ENCODE measurements around the gene TMEM144. TPM values are rescaled to one million over a fixed set of nuclear protein-coding genes. Genes with fewer than 3 reads are reported as not detected.
"Not testable (repeated sequence)": the region's sequence is repeated elsewhere in the genome, so short reads cannot be mapped to it uniquely, and the experiment has no call there.

TMEM144 gene
- total RNA-seq, 2 donors from 2014 or later, result 9.3 to 11.1 TPM

DNA sequence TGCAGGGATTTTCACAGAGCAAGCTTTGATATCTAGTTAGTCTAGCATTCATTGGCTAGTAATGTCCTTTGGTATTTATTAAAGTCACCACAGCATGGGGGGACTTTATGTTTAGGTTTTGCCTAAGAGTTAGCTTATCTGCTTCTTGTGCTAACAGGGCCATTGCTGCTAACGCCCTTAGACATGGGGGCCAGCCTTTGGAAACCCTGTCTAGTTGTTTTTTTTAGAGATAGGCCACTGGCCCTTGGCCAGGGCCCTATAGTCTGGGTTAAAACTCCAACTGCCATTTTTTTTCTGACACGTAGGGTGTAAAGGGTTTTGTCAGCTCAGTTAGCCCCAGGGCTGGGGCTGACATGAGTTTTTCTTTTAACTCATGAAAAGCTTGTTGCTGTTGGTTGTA lies 14.7 kb downstream of the TMEM144 start:
- DNase-seq; intact Hi-C loops (cut with DNase I): not testable (repeated sequence)

DNA sequence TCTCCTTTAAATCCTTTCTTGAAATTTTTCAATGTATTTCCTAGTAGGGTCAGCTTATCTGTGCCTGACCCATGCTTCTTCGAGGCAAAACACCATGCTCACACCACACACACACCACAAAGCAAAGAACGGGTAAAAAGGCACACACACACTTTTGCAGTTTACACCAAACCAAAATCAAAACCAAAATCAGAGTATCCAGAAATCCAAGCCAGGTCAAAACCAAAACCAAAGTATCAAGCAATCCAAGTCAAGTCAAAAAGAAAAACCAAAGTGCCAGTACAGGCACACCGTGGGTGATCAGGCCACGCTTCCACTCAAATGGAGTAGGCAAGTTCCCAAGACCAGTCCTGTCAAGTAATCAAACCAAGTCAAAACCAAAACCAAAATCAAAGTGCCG lies 17.6 kb downstream of the TMEM144 start:
- DNase-seq; ATAC-seq; intact Hi-C loops (cut with DNase I): not testable (repeated sequence)

More for the DNA sequence above, 14.7 kb downstream of the TMEM144 start:
- ATAC-seq, result not testable (repeated sequence)

- intact Hi-C loops (cut with DNase I); ATAC-seq; DNase-seq: not testable (repeated sequence)
Observed at GRCh38 chr4:158228399-158228798, 18.1 kb downstream of the TMEM144 start.

DNA sequence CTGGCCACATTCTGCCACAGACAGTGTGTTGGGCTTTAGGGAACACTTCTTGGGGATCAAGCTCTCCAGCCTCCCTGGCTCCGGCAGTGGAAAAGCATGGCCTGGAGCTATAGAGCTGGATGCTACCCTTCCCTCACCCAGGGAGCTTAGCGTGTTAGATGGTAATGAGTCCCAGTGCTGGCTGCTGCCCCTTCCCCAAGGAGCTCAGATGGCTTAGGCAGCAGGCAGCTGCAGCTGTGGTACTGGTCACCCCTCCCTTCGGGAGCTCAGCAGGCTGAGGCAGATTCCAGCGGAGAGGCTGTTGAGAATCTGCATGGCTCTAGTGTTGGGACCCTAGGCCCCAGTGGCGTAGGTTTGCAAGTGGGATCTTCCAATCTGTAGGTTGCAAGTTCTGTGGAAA lies 19.5 kb downstream of the TMEM144 start:
- ATAC-seq (no peak), DNase-seq (no peak)
- intact Hi-C loops (cut with DNase I), result no loop called here

DNA sequence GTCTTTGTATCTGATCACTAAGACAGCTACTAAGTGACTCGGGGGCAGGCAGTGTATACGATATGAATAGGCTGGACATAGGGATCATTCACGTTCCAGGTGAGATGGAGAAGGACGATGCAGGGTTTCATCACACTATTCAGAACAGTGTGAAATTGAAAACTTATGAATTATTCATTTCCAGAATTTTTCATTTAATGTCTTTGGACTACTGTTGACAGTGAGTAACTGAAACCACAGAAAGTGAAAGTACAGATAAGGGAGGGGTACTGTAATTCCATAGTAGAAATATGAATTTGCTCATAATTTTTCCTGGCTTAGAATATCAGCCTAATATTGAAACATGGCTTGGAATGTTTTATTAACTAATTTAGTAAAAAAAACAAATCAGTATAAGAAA lies 24.4 kb downstream of the TMEM144 start:
- ATAC-seq, result no peak
- no peak for DNase-seq
- intact Hi-C loops (cut with DNase I), result no loop called here

DNA sequence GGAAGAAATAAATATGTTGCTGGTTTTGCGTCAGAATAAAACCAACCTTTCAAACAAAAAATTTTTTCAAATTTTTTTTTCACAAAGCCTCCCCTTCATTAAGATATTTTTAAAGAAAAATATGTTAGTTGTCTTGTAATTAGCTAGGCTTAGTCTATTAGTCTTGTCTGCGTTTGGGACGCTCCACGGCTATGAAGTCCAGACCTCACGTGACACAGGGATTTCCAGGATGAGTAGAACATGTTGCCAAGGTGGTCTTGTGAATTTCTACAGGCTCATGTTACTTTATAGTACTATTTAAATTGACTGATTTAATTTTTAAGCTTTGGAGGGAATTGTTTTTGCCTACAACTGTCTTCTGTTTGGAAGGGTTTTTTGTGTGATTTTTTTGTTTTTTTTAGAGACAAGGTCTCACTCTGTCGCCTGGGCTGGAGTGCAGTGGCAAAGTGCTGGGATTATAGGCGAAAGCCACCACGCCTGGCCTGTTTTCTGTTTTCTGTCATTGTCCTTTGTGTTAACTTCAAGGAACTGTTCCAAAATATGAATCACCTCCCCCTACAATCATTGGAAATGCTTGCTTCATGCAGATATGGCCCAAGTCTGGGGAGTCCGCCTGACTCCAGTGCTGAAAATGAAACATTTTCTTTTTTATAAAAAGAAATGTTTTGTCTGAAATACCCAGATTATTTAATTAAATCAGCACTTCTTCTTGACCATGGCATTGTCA lies 26.2 kb downstream of the TMEM144 start:
- ATAC-seq (peak; percentile 77 to 88), DNase-seq (no peak)
- intact Hi-C loops (cut with DNase I), result no loop called here

GRCh38 chr4:158238575-158238974 lies 28.3 kb downstream of the TMEM144 start:
- no peak for ATAC-seq
- DNase-seq, result no peak
- intact Hi-C loops (cut with DNase I), result no loop called here

DNA sequence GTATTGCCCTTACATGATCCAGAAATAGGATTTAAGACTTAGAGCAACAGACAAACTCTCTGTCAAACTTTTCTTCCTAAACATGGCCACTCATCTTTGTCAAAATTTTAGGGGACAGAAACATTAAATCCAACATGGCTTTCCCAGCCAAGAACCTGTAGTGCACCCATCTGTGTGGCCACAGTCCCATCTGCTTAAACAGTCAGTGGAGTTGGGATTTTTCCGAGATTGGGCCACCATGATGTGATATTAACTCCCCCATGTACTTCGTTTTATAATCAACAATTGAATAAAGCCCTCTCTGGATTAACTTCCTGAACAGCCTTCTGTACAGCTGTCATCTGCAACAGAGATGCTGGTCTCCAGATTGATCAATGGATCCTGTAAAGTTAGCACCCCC lies 28.9 kb downstream of the TMEM144 start:
- DNase-seq (no peak), ATAC-seq (no peak)
- intact Hi-C loops (cut with DNase I), result no loop called here

GRCh38 chr4:158243071-158243470 lies 32.8 kb downstream of the TMEM144 start:
- ATAC-seq (no peak), DNase-seq (no peak)
- intact Hi-C loops (cut with DNase I), result no loop called here

DNA sequence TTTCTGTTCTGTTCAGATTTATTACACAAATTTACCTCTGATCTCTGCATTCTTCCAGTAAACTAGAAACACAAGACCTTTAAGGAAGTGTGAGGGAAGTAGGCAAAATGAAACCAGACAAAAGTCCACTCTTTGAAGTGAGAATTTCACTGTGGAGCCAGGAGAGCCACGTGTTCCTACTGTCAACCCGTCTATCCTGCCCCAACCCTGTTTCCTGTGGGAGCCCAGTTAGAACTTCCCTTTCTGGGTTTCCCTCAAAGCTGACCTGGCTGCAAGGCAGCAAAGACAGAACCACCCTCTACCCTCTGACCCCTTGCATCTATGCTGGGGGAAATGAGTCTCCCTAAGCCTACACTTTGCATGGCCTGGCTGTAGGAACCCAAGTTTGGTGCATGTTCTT lies 40.0 kb downstream of the TMEM144 start:
- peak in 1 of 2 donors; percentile 67 for ATAC-seq
- intact Hi-C loops (cut with DNase I), result loop anchor here (5.0 to 10.0 kb wide), 5 partner anchors 56 to 377 kb away; no protein-coding TSS in a partner anchor
- DNase-seq, result no peak

GRCh38 chr4:158253350-158253980 lies 43.2 kb downstream of the TMEM144 start:
- ATAC-seq (peak; percentile 68 to 80), DNase-seq (peak; percentile 27)
- intact Hi-C loops (cut with DNase I), result loop anchor here (5.0 to 10.0 kb wide), 5 partner anchors 59 to 374 kb away; no protein-coding TSS in a partner anchor

DNA sequence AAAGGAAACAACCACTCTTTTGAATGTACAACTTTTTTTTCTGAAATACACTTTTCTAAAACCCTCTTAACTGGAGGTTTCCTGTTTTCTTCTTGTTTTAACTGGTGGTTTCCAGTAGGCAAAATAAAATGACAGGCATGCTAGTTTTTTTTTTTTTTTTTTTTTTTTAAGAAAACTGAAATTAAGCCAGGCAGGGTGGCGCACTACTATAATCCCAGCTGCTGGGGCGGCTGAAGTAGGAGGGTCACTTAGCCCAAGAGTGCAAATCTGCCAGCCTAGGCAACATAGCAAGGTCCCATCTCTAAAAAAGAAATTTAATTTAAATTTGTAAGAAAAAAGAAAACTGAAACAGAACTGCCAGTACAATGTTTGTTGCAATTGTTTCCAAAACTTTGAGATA lies 44.0 kb downstream of the TMEM144 start:
- DNase-seq (no peak), ATAC-seq (no peak)
- intact Hi-C loops (cut with DNase I), result loop anchor here (5.0 to 10.0 kb wide), 5 partner anchors 59 to 373 kb away; no protein-coding TSS in a partner anchor

DNA sequence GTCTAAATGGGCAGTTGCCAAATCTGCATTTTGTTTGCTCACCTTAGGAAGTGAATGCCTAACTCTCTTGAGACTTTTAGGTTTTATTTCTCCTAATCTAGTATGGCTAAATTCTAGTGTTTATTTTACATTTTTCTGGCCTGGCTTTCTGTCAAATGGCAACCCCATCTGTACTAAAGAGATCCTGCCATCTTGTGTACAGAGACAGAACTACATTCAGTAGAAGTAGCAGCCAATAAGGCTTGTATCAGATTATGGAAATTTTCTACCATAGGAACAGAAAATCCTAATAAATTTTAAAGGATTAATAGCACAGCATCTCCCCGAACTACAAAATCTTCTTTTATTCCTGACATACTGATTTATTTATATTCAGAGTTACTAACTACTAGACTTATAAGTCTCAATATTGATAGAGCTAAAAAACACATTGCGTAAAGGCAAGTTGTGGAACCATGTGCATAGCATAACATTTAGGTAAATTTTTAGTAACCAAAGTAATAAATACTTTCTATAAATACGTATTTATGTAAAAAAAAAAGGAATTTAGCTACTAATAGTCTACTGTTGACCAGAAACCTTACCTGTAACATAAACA lies 45.5 kb downstream of the TMEM144 start:
- DNase-seq (no peak), ATAC-seq (peak in 1 of 2 donors; percentile 52)
- intact Hi-C loops (cut with DNase I), result loop anchor here in 1 of 2 donors (10.0 kb wide), 2 partner anchors 61 to 271 kb away; no protein-coding TSS in a partner anchor

DNA sequence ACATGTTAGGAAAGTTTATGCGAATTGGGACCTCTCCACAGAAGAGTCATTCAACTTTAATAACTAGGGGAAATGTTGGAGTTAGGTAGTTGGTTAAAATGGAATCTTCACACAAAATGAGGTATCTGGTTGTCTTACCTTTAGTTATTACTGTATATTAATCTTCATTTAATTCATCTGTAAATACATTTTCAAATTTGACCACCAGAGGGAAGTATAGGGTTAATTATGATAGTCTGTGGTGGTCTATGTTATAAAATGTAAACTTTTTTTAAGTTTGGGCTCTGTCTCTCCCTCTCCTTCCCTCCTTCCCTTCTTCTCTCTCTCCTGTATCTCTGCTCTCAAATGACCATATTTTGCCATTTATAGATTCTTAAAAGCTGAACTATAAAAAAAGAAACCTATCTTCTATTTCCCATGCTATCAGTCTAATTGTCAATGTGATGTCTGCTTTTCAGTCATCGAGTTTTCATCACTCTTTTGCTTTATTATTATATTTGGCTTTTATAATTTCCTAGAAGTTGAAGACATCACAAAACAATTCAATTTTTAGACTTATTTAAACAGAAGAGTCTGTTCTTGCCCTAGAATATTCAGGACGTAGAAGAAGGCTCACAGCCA lies 49.8 kb downstream of the TMEM144 start:
- ATAC-seq (no peak), DNase-seq (no peak)
- intact Hi-C loops (cut with DNase I), result loop anchor here (5.0 to 10.0 kb wide), 3 partner anchors 65 to 362 kb away; no protein-coding TSS in a partner anchor

- intact Hi-C loops (cut with DNase I), result loop anchor here in 1 of 2 donors (5.0 kb wide), 1 partner anchor 361 kb away; no protein-coding TSS in a partner anchor
- ATAC-seq (no peak), DNase-seq (no peak)
Observed at GRCh38 chr4:158261480-158261879, 51.2 kb downstream of the TMEM144 start.

DNA sequence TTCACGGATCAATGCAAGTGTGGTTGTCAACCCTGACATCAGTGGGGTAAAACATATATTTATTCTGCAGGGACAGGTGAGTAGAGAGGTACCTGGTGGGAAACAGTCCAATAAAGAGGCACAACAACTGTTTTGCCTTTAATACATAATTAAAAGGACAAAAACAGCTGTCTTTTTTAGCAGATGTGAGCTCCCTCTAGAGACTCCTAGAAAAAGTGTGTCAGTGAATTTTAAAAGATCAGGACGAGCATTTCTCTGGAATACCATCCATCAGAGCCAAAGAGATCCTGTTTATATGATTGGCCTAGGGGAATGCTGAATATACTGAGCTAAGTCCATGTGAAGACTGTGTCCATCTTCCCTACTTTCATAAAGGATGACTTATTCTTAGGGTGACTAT lies 58.3 kb downstream of the TMEM144 start:
- no peak for DNase-seq
- ATAC-seq, result no peak
- intact Hi-C loops (cut with DNase I), result no loop called here

- intact Hi-C loops (cut with DNase I), result no loop called here
Observed at GRCh38 chr4:158274636-158275035, 64.3 kb downstream of the TMEM144 start.

DNA sequence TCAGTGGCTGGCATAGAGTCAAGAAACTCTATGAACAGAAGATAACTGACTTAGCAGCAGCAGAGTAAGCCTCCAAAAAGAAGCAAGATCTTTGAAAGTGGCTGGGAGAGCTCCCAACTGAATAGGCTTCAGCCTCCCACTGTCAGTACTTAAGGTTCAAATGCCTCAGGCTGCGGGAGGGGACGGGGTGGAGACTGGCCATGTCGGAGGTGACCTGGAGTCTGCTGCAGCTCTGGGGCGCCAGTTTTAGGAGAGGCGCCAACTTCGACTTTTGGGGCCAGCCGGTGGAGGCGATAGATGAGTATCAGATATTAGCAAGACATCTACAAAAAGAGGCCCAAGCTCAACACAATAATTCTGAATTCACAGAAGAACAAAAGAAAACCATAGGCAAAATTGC lies 67.3 kb downstream of the TMEM144 start:
- DNase-seq (no peak), ATAC-seq (no peak)
- intact Hi-C loops (cut with DNase I), result no loop called here

More at GRCh38 chr4:158274636-158275035, 64.3 kb downstream of the TMEM144 start:
- ATAC-seq (no peak), DNase-seq (no peak)

GRCh38 chr4:158279052-158279451 lies 68.8 kb downstream of the TMEM144 start:
- not testable (repeated sequence) for DNase-seq, ATAC-seq

More at GRCh38 chr4:158279052-158279451, 68.8 kb downstream of the TMEM144 start:
- intact Hi-C loops (cut with DNase I), result not testable (repeated sequence)
